T-helper 1 cell (primary cell): Measurements from ENCODE around the gene KRT8.

Source experiments
- DNase-seq, 5 donors: peaks; one replicate each; pipeline ENCODE4 v3.0.0-alpha.2; 2012 to 2020

KRT8 gene

DNA sequence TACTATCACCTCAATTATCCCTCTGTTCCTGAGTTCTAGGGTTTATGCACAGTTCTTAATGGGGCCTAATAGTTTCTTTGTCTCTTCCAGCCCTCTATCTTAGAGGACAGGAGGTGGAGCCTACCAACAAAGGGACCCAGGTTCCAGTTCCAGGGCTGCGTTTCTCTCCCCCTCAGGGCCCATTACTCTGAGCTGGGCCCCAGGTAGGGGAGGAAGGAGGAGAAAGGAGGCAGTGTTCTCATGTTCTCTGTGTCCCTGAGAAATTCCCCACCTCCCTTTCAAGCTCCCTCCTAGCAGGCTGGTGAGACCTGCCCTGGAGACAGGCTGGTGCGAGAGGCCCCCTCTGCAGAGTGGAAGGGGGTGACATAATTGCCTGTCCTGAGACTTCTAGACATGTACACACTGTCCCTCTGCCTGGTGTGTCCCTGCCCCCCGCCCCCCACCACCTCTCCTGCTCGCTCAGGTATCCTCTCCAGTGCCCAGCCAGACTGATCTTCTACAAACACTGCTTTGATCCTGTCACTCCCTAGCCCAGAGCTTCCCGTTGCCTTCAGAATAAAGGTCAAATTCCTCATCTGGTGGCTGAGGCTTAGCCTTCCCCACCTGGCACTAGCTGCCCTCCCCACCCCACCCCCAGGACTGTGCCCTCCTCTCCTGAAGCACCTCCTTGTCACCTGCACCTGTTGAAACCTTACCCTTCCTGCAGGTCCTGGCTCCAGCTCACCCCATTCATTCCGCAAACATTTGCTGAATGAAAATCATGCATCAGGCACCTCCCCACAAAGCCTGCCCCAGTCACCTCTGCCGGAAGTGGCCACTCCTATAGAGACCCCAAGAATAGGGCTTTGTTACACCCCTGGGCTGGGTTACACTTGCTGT, 21.1 kb upstream of the KRT8 start:
- DNase-seq, result no peak

DNA sequence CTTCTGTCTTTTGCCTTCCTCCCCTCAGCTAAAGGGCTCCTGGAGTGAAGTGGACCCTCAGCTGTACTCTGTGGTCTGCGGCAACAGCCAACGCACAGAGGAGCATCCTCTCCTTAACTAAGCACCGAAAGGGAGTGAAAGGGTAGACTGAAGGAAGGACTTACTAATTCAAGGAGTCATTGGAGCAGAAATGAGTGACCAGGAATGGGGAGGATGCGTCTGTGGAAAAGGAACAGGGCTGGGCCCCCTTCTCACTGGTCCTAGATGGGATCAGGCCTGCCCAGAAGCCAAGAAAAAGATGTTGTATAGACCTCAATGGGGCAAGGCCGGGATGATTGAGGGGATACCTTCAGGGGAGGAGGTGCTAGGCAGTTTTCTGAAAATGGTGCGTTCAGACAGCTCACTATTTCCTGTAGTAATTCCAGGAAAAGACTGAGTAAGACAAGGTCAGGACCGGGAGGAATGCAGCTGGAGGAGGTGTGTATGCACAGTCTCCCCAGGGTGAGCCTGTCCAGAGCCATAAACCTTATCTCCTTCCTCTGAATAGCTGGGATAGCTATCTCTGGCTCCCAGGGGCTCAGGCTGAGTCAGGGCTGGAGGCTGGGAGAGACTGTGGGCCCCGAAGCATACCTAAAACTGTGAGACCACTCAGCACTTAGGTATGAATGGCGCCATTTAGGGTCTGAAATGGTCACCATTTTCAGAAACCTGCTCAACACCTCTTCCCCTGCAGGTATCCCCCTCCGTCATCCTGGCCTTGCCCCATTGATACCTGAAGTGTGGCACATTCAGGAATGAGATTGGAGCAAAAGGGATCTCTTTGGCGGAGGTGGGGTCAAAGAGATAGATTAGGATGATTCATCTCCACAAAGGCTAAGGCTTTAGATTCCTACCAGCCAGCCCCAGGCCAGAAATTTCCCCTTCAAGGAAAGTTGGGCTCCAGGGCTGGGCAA, 20.2 kb upstream of the KRT8 start:
- DNase-seq, result no peak

DNA sequence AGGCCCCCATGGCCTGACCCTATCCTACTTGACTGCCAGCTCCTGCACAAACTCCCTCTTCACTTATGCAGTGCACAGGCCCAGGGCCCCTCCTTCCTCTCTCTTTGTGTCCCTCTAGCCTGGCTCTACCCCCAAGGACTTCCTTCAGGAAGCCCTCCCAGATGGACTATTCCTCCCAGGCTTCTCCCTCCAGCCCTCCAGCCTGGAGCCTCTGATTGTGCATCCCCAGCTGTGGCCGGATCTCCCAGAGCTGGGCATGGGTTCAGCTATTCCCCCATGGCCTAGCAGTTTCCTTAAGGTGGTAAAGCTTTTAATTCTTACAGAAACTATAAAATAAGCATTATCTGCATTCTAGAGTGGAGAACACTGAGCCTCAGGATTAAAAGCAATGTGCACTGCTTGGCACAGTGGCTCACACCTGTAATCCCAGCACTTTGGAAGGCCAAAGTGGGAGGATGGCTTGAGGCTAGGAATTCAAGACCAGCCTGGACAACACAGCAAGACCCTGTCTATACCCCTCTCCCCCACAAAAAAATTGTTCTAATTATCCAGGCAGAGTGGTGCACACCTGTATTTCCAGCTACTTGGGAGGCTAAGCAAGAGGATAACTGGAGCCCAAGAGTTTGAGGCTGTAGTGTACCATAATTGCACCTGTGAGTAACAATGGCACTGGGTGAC, 16.8 kb upstream of the KRT8 start:
- DNase-seq, result no peak

DNA sequence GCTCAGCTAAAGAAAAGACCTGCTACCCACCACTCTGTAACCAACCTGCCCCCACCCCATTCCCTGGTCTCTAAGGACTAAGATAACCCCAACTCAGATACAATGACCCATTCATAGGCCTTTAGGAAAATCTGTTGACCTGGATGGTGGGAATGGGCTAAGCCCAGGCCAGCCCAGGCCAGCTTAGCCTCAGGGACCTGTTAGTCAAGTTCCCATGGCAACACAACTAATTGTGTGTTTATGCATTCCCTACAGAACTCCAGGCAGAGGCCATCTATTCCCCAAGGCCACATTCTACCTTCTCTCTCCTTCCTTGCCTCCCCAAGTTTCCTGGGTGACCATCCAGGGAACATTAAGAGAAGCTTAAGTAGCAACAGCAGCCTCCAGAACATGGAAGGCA, 16.1 kb upstream of the KRT8 start:
- DNase-seq, result no peak

DNA sequence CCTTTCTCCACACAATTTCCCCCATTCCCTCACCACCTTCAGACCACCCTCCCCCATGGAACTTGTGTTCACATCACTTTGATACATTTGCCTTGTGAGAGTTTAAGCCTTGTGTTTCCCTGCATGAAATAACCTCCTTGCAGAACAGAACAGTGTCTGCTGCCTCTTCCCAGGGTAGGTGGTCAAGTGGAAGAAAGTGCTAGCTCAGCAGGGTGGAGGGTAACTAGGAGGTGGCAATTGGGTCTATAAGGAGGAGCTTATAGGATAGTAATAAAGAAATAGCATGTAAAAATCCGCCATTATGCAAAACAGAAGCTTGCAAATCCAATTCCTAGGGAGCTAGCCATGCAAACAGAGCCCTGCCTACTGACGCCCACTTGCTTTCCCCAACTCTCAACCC, 13.9 kb upstream of the KRT8 start:
- no peak for DNase-seq

DNA sequence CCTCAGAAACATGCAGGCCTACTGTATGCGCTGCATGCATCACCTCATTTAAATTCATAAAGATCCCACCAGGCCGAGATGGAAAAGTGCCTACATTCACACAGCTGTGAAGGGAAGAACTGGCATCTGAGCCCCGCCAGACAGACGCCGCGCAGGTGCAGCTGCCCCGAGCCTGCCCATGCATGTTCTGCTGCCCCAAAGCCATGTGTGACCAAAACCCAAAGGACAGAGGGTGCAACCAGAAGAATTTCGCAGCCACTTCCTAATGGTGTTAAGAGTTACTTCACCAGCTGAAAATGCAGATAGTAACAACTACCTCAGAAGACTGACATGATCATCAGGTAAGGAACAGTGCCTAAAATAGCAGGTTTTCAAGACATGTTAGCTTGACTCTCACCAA, 13.5 kb upstream of the KRT8 start:
- no peak for DNase-seq

DNA sequence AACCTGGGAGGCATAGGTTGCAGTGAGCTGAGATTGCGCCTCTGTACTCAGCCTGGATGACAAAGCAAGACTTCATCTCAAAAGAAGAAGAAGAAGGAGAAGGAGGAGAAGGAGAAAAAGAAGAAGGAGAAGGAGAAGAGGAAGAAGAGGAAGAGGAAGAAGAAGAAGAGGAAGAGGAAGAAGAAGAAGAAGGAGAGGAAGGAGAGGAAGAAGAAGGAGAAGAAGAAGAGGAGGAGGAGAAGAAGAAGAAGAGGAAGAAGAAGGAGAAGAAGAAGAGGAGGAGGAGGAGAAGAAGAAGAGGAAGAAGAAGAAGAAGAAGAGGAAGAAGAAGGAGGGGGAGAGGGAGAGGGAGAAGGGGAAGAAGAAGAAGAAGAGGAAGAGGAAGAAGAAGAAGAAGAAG, 12.9 kb upstream of the KRT8 start:
- no peak for DNase-seq

DNA sequence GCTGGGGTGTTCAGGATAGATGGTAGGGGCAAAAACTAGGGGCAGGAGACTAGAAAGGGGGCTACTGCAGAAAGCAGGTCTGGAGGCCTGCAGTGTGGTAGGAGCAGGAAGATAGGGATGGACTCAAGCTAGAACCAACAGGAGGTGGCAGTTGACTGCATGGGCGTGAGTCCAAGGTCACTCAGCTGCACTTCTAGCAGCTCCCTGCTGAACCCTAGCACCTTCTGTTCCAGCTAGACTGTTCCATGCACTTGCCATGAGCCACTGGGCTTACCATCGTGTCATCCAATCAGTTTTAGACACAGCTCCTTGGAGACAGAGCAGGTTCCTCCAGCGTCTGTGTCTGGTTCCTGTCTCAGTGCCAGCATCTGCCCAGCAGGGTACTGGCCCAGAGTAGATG, 11.3 kb upstream of the KRT8 start:
- no peak for DNase-seq

DNA sequence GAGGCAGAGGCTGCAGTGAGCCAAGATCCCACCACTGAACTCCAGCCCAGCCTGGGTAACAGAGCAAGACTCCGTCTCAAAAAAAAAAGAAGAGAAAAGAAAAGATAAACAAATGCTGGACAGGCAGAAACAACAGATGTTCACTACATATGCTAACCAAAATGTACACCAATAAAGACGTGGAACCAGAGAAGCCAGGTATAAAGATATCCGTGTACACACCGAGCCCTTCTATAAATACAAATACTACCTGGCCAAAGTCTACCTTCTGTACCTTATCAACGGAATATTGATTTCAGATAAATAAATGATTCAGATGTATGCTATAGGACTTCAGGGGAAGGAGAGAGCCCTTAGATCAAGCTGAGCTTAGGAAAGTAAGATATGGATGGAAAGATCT, 10.8 kb upstream of the KRT8 start:
- DNase-seq, result no peak

DNA sequence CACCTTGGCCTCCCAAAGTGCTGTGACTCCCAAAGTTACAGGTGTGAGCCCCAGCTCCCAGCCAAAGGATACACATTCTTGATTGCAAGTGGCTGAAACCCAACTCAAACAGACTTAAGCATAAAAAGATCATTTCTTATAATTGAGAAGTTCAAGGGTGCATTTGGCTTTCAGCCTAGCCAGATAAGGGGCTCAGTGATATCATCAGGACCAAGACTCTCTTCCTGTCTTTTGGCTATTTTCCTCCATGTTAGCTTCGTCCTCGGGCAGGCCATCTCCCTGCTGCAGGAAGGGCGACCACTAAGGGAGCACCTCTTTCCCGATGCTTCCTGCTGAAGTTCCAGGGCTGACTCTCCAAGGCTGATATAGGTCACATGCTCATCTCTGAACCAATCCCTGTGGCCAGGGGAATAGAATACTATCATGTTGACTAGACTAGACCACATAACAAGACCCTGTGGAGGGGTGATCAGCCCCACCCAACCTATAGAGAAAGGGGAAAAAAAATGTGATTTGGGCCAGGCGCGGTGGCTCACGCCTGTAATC, 9.8 kb upstream of the KRT8 start:
- DNase-seq, result no peak

DNA sequence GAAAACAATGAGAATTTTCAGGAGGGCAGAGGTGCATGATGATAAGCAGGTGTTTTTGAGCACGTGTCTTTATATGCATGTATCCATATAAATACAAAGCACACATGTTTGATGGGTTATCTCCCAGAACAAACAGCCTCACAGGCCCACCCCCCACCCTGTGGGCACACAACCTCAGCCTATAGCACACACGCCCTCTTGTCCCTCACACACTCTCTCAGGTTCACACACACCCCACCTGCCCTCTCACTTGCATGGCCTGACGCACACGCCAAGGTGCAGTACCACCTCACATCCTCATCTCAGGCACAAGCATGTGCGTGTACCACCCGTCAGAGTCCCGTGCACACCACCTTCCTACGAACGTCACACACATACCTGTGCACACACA, 8.6 kb upstream of the KRT8 start:
- no peak for DNase-seq

DNA sequence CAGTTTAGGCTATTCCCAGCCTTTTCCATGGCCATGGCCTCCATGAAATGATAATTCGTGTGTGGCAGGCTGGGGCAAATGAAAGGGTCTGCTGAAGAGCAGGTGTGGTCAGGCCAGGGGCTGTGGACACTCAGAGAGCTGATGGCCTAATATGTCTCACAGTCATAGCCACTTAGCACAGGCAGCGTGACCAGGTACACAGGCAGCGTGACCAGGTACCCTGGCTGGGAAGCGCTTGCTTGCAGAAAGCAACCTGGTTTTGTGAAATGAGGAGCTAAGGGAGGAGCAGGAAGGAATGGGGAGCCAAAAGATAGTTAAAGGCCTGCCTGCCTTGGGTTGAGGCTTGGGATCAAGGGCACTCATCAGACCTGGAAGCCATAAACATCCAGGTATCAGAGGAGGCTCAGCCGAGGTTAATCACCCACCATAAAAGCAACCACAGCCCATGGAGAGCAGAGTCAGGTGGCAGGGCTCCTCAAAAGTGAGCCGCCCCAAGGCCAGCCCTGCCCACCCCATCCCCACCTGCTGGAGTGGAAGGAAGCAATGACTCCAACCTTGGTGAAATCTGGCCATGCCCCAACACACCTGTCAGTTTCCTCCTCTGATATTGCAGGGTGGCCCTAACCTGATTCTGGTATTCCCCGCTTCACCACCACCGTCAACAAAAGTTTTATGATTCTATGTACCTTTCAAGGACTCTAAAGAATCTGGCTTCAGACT, 8.0 kb upstream of the KRT8 start:
- no peak for DNase-seq

DNA sequence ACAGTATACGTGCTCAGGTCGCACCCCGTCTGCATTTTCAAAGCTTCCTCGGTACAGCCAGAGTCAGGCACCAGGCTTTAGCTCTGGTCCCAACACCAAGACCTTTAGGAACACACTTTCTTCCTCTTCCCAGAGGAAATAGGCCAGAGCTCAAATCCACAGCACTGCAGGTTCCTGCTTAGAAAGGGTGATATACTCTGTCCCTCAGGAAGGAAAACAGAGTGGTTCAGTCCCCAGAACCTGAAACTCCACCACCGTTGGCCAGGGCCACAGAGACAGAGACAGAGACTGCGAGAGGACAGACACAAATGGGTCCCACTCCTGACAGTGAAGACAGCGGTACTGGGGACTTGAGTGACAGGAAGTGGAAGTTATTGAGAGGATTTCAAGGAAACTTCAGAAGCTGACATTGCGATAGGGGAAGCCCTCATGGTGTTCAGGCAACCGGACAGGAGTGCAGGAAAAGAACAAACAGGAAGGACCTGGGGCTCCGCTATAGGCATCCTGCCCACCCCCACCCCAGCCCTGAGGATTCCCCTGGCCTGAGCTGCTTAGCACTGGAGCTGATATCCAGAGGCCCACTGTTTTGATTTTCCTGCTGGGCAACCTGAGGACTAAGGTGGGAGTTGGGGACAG, 5.5 kb upstream of the KRT8 start:
- no peak for DNase-seq

DNA sequence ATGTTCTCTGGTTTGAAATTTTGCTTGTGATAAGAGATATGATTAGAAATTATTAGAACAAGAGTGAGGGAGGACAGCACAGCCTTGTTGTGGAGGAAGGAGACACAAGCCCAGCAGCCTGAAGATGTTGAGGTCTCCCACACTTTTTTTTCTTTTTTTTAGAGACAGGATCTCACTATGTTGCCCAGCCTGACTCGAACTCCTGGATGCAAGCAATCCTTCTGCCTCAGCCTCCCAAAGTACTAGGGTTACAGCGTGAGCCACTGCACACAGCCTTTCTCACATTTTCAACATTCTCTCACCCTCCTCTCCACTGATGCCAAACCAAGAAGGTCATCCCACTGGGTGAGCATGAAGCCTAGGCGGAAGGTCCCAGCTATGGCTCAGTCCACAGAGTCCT, 4.9 kb upstream of the KRT8 start:
- DNase-seq, result no peak

DNA sequence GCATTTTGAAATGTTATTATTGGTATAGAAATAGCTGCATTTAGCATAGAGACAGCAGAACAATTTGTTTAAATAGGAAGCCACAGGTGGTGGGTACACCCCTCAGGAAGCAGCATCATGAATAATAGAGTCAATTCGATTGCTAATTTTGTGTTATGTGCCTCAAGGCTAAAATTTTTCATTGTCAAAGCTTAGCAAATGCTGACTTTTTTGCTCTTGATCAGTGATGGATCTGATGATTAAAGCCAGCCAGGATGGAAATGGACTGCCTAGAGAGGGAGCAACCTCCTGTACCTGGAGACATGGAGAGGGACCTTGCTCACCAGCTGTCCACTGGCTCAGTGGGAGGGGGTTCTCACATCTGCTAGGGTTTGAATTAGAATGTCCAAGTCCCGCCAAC, 4.5 kb upstream of the KRT8 start:
- DNase-seq, result no peak

DNA sequence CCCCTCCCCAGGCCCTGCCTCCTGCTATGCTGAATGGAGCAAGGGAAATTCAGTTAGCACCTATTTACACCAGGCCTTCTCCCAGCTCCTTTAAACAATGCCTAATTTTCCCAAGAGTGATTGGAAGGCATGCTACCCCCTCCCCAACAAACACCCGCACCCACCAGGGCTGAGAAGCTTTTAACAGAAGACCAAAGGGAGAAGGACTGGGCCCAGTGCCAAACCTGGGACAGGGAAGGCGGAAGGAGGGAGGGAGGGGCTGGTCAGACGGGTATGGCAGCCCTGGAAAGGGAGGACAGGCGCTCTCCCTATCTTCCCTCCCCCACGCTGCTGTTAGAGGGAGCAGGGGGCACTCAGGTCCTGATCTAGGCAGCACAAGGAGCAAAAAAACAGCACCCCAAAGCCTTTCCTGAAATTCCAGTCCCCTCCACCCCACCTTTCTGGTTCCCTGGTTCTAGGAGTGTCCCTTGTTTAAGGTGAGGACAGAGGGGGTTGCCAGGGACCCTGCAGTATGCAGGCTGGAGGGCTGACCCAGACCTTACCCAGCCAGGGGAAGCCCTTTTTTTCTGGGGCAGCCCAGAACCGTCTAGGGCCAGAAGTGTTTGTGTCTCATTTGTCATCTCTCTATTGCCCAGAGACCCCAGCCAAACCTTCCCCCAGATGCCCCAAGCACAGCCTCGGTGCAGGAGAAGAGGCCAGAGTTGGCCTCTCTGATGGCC, 2.4 kb upstream of the KRT8 start:
- no peak for DNase-seq

DNA sequence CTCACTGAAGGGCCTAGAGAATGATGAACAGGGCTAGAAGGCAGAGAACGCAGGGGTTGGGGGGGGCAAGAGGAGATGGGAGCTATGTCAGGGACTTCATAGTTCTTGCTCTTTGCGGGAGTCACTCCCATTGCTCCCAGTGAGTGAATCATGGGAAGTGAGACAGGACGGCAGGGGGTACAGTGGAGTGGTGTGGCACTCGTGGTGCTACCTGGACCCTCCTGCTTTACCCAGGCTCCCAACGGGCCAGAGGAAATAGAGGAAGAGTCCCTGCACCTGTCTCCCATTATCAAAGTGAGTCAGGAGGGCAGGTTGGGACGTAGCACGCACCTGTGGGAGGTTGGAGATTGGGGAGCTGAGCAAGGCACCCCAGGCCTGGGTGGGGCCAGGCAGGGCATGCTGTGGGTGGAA, 1.3 kb upstream of the KRT8 start:
- no peak for DNase-seq

DNA sequence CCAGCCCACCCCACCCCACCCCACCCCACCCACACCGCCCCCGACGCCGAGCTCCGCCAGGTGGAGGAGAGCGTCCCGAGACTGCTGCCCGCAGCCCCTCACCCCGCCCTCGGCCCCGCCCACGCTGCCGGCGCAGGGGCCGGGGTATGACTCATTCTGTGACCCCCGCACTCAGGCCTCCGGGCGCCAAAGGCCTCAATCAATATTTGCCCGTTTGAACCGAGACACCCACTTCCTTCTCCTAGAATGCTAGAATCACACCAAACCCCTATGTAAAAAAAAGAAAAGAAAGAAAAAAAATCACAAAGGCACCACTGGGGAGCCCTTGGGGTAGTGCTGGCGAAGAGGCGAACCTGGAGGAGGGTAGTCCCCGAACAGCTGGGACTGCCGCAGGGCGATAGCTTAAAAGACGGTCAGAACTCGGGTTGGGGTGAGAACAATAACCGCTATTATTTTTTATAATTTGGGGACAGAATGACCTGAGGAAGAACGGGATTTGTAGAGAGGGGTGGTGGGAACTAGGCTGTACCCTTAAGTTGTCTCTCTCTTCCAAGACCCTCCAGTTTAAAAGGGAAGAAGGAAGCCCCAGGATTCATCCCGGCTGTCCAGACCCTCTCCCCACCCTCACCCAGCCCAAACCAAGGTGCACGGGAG, 894 bp downstream of the KRT8 start:
- DNase-seq, result peak in 2 of 5 donors; percentile 14 to 20

DNA sequence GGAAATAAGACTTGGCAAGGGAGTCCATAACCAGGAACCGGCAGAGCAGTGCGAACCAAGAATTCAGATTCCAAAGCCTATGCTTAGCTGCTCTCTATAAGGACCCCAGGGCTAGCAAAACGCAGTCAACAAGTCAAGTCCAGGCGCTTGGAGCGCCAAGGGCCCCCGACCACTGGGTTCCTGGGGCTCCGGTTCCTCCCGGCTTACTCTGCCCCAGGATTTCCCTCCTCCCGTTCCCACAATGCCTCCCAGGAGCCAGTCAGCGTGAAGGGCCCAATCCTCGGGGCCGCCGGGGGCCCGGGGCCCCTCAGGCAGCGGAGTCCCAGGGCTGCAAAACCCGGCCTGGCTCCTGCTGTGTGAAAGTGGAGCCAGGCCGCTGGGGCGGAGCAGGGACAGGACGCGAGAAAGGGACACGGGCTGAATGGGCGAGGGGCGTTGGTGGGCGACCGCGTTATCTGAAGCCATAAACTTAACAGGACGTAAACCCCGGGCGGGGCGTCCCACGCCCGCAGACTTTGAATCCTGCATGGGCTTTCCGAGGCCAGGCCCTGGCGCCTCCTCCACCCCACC, 1.5 kb downstream of the KRT8 start:
- DNase-seq, result peak in 4 of 5 donors; percentile 18 to 43 (median 20)
